ENCODE measurements around the gene TMEM40. TPM values are rescaled to one million over a fixed set of nuclear protein-coding genes. Genes with fewer than 3 reads are reported as not detected.

The TMEM40 gene
- total and polyA plus RNA-seq, 9 donors = 0.11 to 0.80 (median 0.20) TPM; not detected in 6

DNA sequence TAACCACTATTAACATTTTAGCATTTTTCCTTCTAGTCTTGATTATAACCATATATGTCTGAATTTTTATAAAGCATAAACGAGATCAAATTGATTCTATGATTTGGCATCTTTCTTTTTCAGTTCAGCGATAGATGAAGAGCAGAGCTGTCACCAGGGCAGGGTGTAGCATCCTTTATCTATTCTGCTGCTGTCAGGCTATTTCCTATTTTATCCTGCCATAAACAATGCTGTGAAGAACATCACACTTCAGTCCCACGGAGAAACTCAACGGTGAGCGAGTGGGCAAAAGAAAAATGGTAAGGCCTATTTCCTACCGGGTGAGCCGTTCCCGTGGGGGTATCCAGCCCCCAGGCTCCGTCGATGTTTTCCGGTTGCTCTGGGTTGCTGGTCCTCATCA is 15.5 kb downstream of the TMEM40 start:
- Histone ChIP-seq H3K4me1 (ENCODE audit: insufficient read depth) (no peaks in the 10 kb centered on the region), H3K27me3 (no peaks in the 10 kb centered on the region), H3K27ac (no peak overlapping the region), H3K4me3 (no peak overlapping the region), H3K36me3 (no peaks in the 10 kb centered on the region), H3K9me3 (no peaks in the 10 kb centered on the region)
- WGBS, 3 donors = 77 to 82% (median 78%) methylated on average over 11 of the region's 11 CpGs
- intact Hi-C loops (cut with DNase I) = no loop called here
- TF ChIP-seq, protein P1, sequence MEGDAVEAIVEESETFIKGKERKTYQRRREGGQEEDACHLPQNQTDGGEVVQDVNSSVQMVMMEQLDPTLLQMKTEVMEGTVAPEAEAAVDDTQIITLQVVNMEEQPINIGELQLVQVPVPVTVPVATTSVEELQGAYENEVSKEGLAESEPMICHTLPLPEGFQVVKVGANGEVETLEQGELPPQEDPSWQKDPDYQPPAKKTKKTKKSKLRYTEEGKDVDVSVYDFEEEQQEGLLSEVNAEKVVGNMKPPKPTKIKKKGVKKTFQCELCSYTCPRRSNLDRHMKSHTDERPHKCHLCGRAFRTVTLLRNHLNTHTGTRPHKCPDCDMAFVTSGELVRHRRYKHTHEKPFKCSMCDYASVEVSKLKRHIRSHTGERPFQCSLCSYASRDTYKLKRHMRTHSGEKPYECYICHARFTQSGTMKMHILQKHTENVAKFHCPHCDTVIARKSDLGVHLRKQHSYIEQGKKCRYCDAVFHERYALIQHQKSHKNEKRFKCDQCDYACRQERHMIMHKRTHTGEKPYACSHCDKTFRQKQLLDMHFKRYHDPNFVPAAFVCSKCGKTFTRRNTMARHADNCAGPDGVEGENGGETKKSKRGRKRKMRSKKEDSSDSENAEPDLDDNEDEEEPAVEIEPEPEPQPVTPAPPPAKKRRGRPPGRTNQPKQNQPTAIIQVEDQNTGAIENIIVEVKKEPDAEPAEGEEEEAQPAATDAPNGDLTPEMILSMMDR (IDR thresholded peaks at IDR 0.05) = no peak
- TF ChIP-seq POLR2A (IDR thresholded peaks at IDR 0.05) = no peak
- TF ChIP-seq EP300 (IDR thresholded peaks at IDR 0.05) = no peak
- no peak for DNase-seq

DNA sequence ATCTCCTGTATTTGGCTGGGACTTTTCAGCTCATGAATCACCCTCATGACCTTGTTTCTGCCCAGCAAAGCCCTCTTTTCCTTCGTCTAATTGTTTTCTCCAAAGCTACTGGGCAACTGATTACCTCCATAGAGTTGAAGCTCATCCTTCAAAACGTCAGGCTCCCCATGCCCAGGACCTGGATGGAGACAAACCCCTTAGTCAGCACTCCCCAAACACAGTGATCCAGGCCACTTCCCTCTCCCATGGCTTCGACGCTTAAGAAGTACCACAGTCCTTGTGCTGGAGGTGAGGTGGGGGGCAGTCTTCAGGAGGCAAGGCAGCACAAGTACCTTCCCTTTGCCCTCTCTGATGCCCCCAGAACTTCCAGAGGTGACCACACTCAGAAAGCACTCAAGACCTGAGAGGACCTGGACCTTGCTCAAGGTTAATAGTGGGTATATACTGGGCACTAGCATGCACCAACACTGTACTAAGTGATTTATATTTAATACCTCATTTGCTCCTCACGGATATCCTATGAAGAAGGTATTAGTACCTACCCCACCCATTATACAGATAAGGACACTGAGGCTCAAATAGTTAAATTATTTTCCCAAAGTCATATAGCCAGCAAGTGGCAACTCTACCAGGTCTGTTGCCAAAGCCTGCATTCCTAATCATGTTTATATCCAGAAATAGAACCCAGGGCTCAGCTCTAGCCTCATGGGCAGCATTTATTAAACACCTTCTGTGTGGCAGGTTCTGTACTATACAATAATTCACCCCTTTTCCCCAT is 16.5 kb downstream of the TMEM40 start:
- WGBS, 3 donors = 65 to 68% (median 67%) methylated on average over 5 of the region's 5 CpGs

DNA sequence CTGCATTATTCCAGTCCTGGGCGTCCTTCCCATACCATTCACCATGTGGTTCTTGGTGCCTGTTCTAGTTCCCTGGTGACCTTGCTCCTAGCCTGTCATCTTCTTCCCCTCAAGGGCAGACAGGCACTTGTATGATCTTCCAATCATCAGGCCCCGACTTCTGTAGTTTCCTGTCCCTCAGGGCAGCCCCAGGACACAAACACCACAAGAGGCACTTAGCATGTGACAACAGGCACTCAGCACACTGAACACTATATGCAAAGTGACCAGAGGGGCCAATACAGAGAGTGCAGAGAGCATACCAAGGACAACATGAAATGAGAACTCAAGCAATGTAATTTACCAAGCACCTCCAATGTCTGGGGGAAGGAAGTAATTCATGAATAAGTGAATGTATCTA is 17.9 kb downstream of the TMEM40 start:
- H3K36me3 ChIP-seq = no peaks in the 10 kb centered on the region
- no peaks in the 10 kb centered on the region for H3K4me1 ChIP-seq (ENCODE audit: insufficient read depth)
- no peak overlapping the region for H3K27ac ChIP-seq
- no peak for TF ChIP-seq POLR2A (IDR thresholded peaks at IDR 0.05)
- TF ChIP-seq, protein P1 (IDR thresholded peaks at IDR 0.05) = no peak
- TF ChIP-seq EP300 (IDR thresholded peaks at IDR 0.05) = no peak
- 84 to 98% (median 88%) methylated on average over 2 of the region's 2 CpGs for WGBS, 3 donors
- intact Hi-C loops (cut with DNase I) = no loop called here
- H3K4me3 ChIP-seq = no peak overlapping the region
- DNase-seq = no peak
- H3K27me3 ChIP-seq = no peaks in the 10 kb centered on the region
- no peaks in the 10 kb centered on the region for H3K9me3 ChIP-seq

More for the DNA sequence above, 16.5 kb downstream of the TMEM40 start:
- no peaks in the 10 kb centered on the region for H3K9me3 ChIP-seq
- H3K27me3 ChIP-seq = no peaks in the 10 kb centered on the region
- TF ChIP-seq POLR2A (IDR thresholded peaks at IDR 0.05) (no peak), EP300 (IDR thresholded peaks at IDR 0.05) (no peak)
- TF ChIP-seq, protein P1 (IDR thresholded peaks at IDR 0.05) = no peak
- no peak for DNase-seq
- intact Hi-C loops (cut with DNase I) = no loop called here
- H3K36me3 ChIP-seq = no peaks in the 10 kb centered on the region
- no peaks in the 10 kb centered on the region for H3K4me1 ChIP-seq (ENCODE audit: insufficient read depth)
- no peak overlapping the region for H3K4me3 ChIP-seq
- no peak overlapping the region for H3K27ac ChIP-seq

DNA sequence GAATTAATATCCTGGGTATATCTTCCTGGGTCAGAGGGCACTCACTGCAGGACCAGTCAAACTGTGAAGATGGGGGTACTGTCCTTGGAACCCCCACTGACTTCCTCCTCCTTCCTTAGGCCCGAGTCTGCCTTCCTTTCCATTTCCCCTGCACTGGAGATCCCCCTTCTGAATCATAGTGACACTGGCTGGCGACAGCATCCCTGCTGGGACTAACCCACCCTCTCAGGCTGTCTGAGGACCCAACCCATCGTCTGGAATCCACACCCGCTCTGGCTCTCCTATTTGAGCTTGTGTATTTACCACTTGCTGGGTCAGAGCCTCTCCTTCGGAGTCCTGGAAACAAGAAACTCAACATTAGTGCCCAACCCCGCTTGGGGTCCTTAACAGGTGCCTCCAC is 21.2 kb downstream of the TMEM40 start:
- Histone ChIP-seq H3K9me3 (no peaks in the 10 kb centered on the region), H3K27me3 (no peaks in the 10 kb centered on the region), H3K36me3 (no peaks in the 10 kb centered on the region), H3K4me1 (ENCODE audit: insufficient read depth) (no peaks in the 10 kb centered on the region), H3K27ac (no peak overlapping the region), H3K4me3 (no peak overlapping the region)
- no peak for TF ChIP-seq EP300 (IDR thresholded peaks at IDR 0.05)
- TF ChIP-seq, protein P1 (IDR thresholded peaks at IDR 0.05) = no peak
- no peak for TF ChIP-seq POLR2A (IDR thresholded peaks at IDR 0.05)
- WGBS, 3 donors = 71 to 82% (median 77%) methylated on average over 6 of the region's 6 CpGs
- intact Hi-C loops (cut with DNase I) = no loop called here
- DNase-seq = no peak
